ENCODE results near the gene CTSF. TPM values are rescaled to one million over a fixed set of nuclear protein-coding genes. Genes with fewer than 3 reads are reported as not detected.

The CTSF gene
- polyA plus RNA-seq, 3 donors: 1.5 to 3.5 (median 2.3) TPM

- no peak for TF ChIP-seq CTCF (IDR thresholded peaks at IDR 0.05)
- Mint-ChIP-seq H3K27ac (peak overlapping the region in 1 of 7 donors; percentile 1), H3K4me1 (peaks cover 37% of the 10 kb centered on the region), H3K36me3 (peaks cover 38 to 55% of the 10 kb centered on the region in 2 donors), H3K9me3 (no peaks in the 10 kb centered on the region), H3K27me3 (ENCODE audit: low read depth in 3 of 3) (no peaks in the 10 kb centered on the region), H3K4me3 (no peak overlapping the region)
- Histone ChIP-seq H3K79me2 (ENCODE audit: insufficient read depth, low read length) (no peaks in the 10 kb centered on the region), H2AFZ (ENCODE audit: insufficient read depth, low read depth, low read length, poor library complexity, severe bottlenecking) (no peak overlapping the region), H3K9ac (ENCODE audit: insufficient read depth, low read length, poor library complexity, severe bottlenecking) (no peak overlapping the region), H3K4me2 (replicated peaks; ENCODE audit: extremely low read depth, low read length, poor library complexity, severe bottlenecking) (no peak overlapping the region), H3K27me3 (ENCODE audit: control insufficient read depth in 2 of 2, insufficient read depth in 2 of 2, low read length in 2 of 2) (no peaks in the 10 kb centered on the region), H3K4me1 (ENCODE audit: control insufficient read depth in 1 of 2, insufficient read depth in 2 of 2, low read length in 2 of 2) (peaks cover 32 to 38% of the 10 kb centered on the region in 2 donors), H3K9me3 (replicated peaks in 1 of 2; ENCODE audit: control insufficient read depth in 1 of 2, insufficient read depth in 1 of 2, low read length in 2 of 2) (no peaks in the 10 kb centered on the region), H3K4me3 (replicated peaks in 1 of 3; ENCODE audit: low read depth in 2 of 3, low read length in 3 of 3) (no peak overlapping the region), H3K36me3 (replicated peaks in 1 of 2; ENCODE audit: control insufficient read depth in 1 of 2, insufficient read depth in 2 of 2, low read length in 2 of 2) (peaks cover 31 to 45% of the 10 kb centered on the region in 2 donors), H4K20me1 (ENCODE audit: insufficient read depth, low read length) (no peaks in the 10 kb centered on the region), H3K27ac (ENCODE audit: low read depth in 1 of 2, low read length in 2 of 2) (no peak overlapping the region)
- WGBS (ENCODE audit: insufficient coverage): 53% methylated on average over 4 of the region's 5 CpGs
- intact Hi-C loops (cut with micrococcal nuclease): no loop called here
- no peak for DNase-seq
Observed at GRCh38 chr11:66604155-66604554, 35.7 kb upstream of the CTSF start.

DNA sequence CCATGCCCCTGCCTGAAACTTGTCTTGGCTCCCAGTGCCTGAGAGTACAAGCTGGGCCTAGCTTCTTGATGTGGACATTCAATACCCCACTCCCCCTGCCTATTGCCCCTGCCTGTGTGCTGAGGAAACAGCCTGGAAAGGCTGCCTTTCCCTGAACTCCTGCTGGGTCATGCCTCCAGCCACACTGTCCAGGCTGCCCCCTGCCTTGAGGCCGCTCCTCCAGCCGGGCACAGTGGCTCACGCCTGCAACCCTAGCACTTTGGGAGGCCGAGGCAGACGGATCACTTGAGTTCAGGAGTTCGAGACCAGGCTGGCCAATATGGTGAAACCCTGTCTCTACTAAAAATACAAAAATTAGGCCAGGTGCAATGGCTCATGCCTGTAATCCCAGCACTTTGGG is 34.7 kb upstream of the CTSF start:
- Mint-ChIP-seq H3K27me3 (ENCODE audit: low read depth in 3 of 3) (no peaks in the 10 kb centered on the region), H3K4me1 (peaks cover 32% of the 10 kb centered on the region), H3K4me3 (no peak overlapping the region), H3K9me3 (no peaks in the 10 kb centered on the region), H3K36me3 (peaks cover 42 to 59% of the 10 kb centered on the region in 2 donors), H3K27ac (no peak overlapping the region)
- H3K36me3 ChIP-seq (replicated peaks in 1 of 2; ENCODE audit: control insufficient read depth in 1 of 2, insufficient read depth in 2 of 2, low read length in 2 of 2): peaks cover 33 to 50% of the 10 kb centered on the region in 2 donors
- no peak overlapping the region for H3K27ac ChIP-seq (ENCODE audit: low read depth in 1 of 2, low read length in 2 of 2)
- no peaks in the 10 kb centered on the region for H4K20me1 ChIP-seq (ENCODE audit: insufficient read depth, low read length)
- WGBS (ENCODE audit: insufficient coverage): 96% methylated on average over 4 of the region's 6 CpGs
- no peak for DNase-seq
- no peaks in the 10 kb centered on the region for H3K27me3 ChIP-seq (ENCODE audit: control insufficient read depth in 2 of 2, insufficient read depth in 2 of 2, low read length in 2 of 2)
- no peak overlapping the region for H2AFZ ChIP-seq (ENCODE audit: insufficient read depth, low read depth, low read length, poor library complexity, severe bottlenecking)
- no peak overlapping the region for H3K9ac ChIP-seq (ENCODE audit: insufficient read depth, low read length, poor library complexity, severe bottlenecking)
- TF ChIP-seq CTCF (IDR thresholded peaks at IDR 0.05): no peak
- H3K4me2 ChIP-seq (replicated peaks; ENCODE audit: extremely low read depth, low read length, poor library complexity, severe bottlenecking): no peak overlapping the region
- H3K9me3 ChIP-seq (replicated peaks in 1 of 2; ENCODE audit: control insufficient read depth in 1 of 2, insufficient read depth in 1 of 2, low read length in 2 of 2): no peaks in the 10 kb centered on the region
- H3K4me3 ChIP-seq (replicated peaks in 1 of 3; ENCODE audit: low read depth in 2 of 3, low read length in 3 of 3): no peak overlapping the region
- no peaks in the 10 kb centered on the region for H3K79me2 ChIP-seq (ENCODE audit: insufficient read depth, low read length)
- H3K4me1 ChIP-seq (ENCODE audit: control insufficient read depth in 1 of 2, insufficient read depth in 2 of 2, low read length in 2 of 2): peaks cover 32 to 33% of the 10 kb centered on the region in 2 donors
- intact Hi-C loops (cut with micrococcal nuclease): no loop called here
